Measurements from ENCODE around the gene ZIC4. TPM values are rescaled to one million over a fixed set of nuclear protein-coding genes. Genes with fewer than 3 reads are reported as not detected.

Gene ZIC4
- total RNA-seq: not detected

DNA sequence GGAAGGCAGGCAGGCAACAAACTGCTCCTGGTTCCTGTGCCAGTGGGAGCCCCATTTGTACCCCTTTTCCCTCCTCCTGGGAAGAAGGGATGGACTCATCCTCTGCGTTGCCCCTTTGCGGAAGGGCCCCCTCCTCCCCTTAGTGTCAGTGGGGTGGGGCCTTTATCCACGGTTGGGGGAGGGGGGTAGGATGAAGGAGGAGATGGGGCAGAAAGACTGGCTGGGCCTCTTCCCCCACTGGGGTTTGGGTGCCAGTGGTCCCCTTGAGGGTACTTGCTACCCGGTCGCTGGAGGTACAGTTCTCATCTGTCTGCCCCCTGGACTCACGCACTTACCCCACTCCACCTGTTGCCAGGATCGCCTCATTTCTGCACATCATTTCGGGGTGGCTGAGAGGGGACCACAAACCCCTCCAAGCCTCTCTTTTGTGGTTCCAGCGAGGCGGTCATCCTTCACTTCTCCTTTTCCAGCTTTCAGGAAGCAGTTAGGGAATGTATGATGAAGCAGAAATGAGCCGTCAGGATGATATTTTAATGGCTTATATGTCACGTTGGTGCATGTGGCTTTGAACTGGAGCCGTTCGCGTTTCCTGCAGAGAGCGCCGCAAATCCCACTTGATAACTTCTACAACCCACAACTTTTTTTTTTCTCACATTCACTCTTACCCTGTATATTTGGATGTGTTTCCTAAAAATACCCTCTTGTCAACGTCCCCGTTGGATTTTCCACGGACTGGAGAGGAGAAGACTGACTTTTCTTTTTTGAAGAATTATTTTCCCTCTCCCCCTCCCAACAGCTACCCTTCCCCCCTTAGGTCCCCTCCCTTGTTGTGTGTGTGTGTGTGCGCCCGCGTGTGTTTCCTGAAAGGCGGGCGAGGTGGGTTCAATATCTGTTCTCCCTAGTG lies at the start of gene ZIC4:
Gene ZIC4 (minus strand): TSS at position 516 of the 904 bp plus-strand sequence. CDS start 3,746 bp downstream, outside the sequence.
- intact Hi-C loops (cut with DNase I): no loop called here
- Histone ChIP-seq H3K9me3 (no peaks in the 10 kb centered on the region), H3K4me3 (no peak within 1 kb of the TSS), H3K4me1 (replicated peaks) (no peaks in the 10 kb centered on the region), H3K27ac (no peak within 1 kb of the TSS), H3K27me3 (replicated peaks; ENCODE audit: insufficient read depth) (peaks cover 61% of the 10 kb centered on the region), H3K36me3 (no peaks in the 10 kb centered on the region)
- TF ChIP-seq POLR2A (IDR thresholded peaks at IDR 0.05): no peak
- no peak for TF ChIP-seq CTCF (IDR thresholded peaks at IDR 0.05)
- TF ChIP-seq POLR2AphosphoS5 (IDR thresholded peaks at IDR 0.05): no peak
- WGBS: 5% methylated on average over 25 of the region's 25 CpGs
- no peak for DNase-seq (ENCODE audit: low spot score)

- H3K4me3 ChIP-seq: no peak overlapping the region
- no peaks in the 10 kb centered on the region for H3K27me3 ChIP-seq (replicated peaks; ENCODE audit: insufficient read depth)
- 19% methylated on average over 3 of the region's 3 CpGs for WGBS
- no peaks in the 10 kb centered on the region for H3K36me3 ChIP-seq
- TF ChIP-seq CTCF (IDR thresholded peaks at IDR 0.05) (no peak), POLR2AphosphoS5 (IDR thresholded peaks at IDR 0.05) (no peak)
- no peaks in the 10 kb centered on the region for H3K9me3 ChIP-seq
- H3K4me1 ChIP-seq (replicated peaks): no peaks in the 10 kb centered on the region
- H3K27ac ChIP-seq: no peak overlapping the region
- no peak for DNase-seq (ENCODE audit: low spot score)
- intact Hi-C loops (cut with DNase I): no loop called here
Observed at GRCh38 chr3:147449669-147450068, 43.3 kb upstream of the ZIC4 start.

DNA sequence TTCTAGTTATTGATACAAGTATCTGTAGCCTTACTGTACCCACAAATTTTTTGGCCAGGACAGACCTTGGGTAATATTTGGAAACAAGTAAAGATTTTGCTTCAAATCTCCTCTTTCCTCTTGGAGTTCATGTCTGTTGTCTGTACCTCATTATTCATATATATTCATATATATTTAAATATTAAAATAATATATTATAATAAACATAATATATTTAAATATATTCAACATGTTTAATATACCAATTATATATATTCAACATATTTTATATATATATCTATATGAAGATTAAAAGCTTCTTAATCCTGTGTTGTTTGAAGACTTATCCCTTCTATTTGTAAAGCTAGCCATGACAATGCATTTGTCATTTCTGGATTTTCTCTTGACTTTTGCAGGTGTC lies 40.9 kb upstream of the ZIC4 start:
- Histone ChIP-seq H3K36me3 (no peaks in the 10 kb centered on the region), H3K4me1 (replicated peaks) (no peaks in the 10 kb centered on the region), H3K9me3 (no peaks in the 10 kb centered on the region), H3K4me3 (no peak overlapping the region), H3K27ac (no peak overlapping the region), H3K27me3 (replicated peaks; ENCODE audit: insufficient read depth) (no peaks in the 10 kb centered on the region)
- intact Hi-C loops (cut with DNase I): no loop called here
- DNase-seq (ENCODE audit: low spot score): no peak
- no peak for TF ChIP-seq CTCF (IDR thresholded peaks at IDR 0.05)
- no peak for TF ChIP-seq POLR2A (IDR thresholded peaks at IDR 0.05)
- no peak for TF ChIP-seq POLR2AphosphoS5 (IDR thresholded peaks at IDR 0.05)

- intact Hi-C loops (cut with DNase I): no loop called here
- H3K4me1 ChIP-seq (replicated peaks): no peaks in the 10 kb centered on the region
- H3K27ac ChIP-seq: no peak overlapping the region
- 72% methylated on average over 3 of the region's 3 CpGs for WGBS
- no peak for DNase-seq (ENCODE audit: low spot score)
- TF ChIP-seq POLR2AphosphoS5 (IDR thresholded peaks at IDR 0.05) (no peak), POLR2A (IDR thresholded peaks at IDR 0.05) (no peak), CTCF (IDR thresholded peaks at IDR 0.05) (no peak)
- H3K9me3 ChIP-seq: no peaks in the 10 kb centered on the region
- H3K4me3 ChIP-seq: no peak overlapping the region
- H3K27me3 ChIP-seq (replicated peaks; ENCODE audit: insufficient read depth): peaks cover 3% of the 10 kb centered on the region
- H3K36me3 ChIP-seq: no peaks in the 10 kb centered on the region
Observed at GRCh38 chr3:147431751-147432150, 25.4 kb upstream of the ZIC4 start.

DNA sequence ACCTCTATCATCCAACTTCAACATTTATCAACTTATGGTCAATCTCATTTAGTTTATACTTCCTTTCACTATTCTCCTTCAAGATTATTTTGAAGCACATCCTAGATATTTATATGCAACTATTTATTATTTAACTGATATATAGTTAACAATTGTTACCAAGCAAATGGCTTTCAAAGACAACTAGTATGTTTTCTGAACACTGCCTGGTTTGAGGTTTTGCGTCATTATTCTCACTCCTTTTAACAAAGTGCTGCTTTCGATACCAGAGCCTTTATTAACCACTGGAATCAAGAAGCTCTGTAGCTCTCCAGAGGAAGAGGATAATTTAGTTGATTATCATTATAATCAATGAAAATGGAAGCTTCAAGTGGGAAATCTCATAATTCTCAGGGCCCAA lies 22.4 kb upstream of the ZIC4 start:
- no peak for TF ChIP-seq CTCF (IDR thresholded peaks at IDR 0.05)
- TF ChIP-seq POLR2A (IDR thresholded peaks at IDR 0.05): no peak
- no peak for TF ChIP-seq POLR2AphosphoS5 (IDR thresholded peaks at IDR 0.05)
- intact Hi-C loops (cut with DNase I): no loop called here
- no peaks in the 10 kb centered on the region for H3K4me1 ChIP-seq (replicated peaks)
- no peaks in the 10 kb centered on the region for H3K36me3 ChIP-seq
- no peak overlapping the region for H3K4me3 ChIP-seq
- WGBS: 84% methylated on average over 2 of the region's 2 CpGs
- H3K27me3 ChIP-seq (replicated peaks; ENCODE audit: insufficient read depth): peaks cover 10% of the 10 kb centered on the region
- no peaks in the 10 kb centered on the region for H3K9me3 ChIP-seq
- no peak for DNase-seq (ENCODE audit: low spot score)
- no peak overlapping the region for H3K27ac ChIP-seq

Measured in prostate gland (tissue), 2 donors.